NCI-H1694 (cell line): ENCODE data around the gene BTG4.

Experiments
- DNase-seq: peaks from one replicate; lab custom pipeline; 2025; lab: John Stamatoyannopoulos, UW

Gene BTG4

DNA sequence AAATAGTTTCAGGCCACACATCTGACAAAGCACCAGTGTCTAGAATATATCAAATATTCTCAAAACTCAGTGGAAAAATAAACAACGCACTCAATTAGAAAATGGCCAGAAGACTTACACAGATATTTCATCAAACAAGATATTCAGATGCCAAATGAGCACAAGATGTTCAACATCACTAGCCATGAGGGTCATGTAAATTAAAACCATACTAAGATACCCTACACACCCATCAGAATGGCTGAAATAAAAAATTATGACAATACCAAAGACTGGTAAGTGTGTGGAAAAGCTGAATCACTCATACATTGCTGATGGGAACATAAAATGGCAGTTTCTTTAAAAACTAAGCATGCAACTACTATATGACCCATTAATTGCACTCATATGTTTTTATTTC, 21.7 kb downstream of the BTG4 start:
- DNase-seq, result no peak

GRCh38 chr11:111483431-111483830, 28.8 kb downstream of the BTG4 start:
- DNase-seq, result no peak

DNA sequence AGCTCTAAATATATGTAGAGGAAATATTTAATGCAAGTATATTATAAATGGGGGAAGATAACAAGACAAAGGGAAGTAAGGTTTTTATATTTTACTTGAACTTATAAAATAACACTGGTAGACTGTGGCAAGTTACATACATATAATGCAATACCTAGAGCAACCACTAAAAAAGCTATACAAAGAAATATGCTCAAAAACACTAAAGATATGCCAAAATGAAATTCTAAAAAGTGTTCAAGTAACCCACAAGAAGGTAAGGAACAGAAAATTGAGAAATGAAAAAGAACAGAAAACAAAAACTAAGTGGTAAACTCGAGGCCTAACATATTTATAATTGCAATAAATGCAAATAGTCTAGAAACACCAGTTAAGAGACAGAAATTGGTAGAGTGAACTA, 32.5 kb downstream of the BTG4 start:
- no peak for DNase-seq

DNA sequence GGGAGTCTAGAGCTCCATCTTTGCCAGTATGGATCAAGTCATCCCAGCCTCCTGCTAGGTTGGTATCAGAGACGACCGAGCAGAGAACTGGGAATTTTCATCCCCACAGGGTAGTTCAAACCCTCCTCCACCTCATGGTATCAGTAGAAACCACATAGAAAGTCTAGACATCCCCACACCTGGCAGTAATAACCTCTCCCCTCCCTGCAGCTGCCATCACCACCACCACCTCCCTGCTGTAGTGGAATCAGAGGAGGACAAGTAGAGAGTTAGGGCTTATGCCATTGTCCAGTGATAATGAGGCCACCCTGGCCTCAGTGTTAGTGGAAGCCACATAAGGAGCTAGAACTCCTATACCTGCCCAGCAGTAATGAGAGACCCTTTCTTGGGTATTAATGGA, 34.3 kb downstream of the BTG4 start:
- no peak for DNase-seq

DNA sequence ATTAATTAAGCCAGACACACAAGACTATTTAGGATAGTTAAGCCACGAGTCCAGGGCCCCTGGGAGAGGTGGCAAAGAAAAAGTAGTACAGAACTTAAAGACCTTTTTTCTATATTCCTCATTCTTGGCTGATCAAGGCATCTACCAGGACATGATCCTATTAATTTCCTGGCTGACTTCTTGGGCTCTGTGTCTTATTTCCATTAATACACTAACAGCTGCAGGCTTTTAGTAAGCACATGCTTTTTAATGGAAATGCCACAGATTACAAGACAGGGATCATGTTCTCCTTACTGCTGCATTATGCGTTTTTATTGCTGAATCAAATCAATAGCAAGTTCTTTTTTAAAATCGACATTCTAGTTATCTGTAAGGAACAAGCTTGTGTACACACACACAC, 35.2 kb downstream of the BTG4 start:
- DNase-seq, result no peak

- DNase-seq, result no peak
Measured at GRCh38 chr11:111476366-111476765, 35.8 kb downstream of the BTG4 start.

- no peak for DNase-seq
Measured at GRCh38 chr11:111474432-111474831, 37.8 kb downstream of the BTG4 start.

DNA sequence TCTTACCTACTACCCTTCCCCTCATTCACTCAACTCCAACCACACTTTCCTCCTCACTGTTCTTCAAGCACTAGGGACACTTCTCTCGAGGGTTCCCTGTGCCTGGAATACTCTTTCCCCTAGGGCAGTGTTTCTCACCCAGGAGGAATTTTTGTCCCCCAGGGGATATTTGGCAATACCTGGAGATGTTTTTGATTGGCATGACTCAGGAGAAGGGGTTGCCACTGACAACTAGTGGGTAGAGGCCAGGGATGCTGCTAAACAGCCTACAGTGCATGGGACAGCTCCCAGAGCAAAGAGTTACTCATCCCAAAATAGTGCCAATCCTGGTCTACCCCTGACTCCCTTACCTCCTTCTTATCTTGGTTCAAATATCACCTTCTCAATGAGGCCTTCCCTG, 40.0 kb downstream of the BTG4 start:
- no peak for DNase-seq

DNA sequence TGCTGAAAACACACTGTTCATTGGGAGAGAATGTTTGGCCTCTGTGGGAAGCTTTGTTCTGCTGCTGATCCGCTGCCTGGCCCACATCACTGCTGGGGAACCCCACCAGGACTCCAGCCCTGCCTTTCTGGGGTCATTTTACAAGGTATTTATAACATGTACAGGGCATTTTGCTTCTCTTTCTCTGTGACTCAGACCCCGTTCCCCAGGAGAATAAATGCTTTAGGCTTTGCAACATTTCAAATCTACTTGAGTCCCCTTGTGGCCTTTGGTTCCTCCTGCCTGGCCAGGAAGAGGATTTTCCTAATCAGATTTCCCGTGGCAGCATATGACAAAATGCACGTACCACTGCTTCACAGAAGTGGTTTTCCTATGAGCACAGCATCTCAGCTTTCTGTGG, 43.0 kb downstream of the BTG4 start:
- DNase-seq, result no peak

GRCh38 chr11:111466615-111467014, 45.6 kb downstream of the BTG4 start:
- no peak for DNase-seq

DNA sequence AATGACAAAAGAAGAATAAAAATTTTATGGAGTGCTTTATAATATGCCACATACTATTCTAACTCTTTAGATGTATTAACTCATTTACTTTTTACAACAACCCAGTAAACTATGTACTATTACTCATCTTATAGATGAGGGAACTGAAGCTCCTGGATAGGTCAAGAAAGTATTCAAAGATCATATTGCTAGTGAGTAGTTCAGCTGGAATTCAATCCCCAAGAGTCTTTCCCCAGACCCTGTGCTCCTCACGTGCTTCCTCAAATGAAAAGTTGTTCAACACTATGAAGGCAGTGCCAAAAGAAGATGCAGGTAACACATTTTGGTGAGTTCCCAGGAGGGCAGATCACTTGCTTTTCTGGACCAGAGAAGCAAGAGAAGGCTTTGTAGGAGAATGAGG, 46.8 kb downstream of the BTG4 start:
- no peak for DNase-seq

DNA sequence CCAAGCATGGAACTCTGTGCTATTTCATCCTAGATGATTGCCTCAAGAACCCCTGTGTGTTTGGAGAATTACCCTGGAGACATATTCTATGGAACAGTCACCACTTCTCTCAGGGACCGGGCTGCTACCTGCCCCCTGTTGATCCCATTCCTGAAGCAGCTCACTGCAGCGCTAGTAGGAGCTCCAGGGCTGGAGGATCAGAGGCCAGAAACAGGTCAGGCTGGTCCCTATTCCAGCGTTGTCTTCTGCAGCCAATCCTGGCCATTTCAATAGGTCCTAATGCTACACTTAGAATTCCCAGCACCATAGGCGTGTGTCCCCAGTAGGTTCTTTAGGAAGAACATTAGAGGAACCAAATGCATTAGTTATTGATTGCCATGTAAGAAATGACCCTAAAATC, 48.9 kb downstream of the BTG4 start:
- DNase-seq, result no peak

- no peak for DNase-seq
Measured at GRCh38 chr11:111462329-111462728, 49.9 kb downstream of the BTG4 start.

- no peak for DNase-seq
Measured at GRCh38 chr11:111461460-111462235, 50.5 kb downstream of the BTG4 start.

DNA sequence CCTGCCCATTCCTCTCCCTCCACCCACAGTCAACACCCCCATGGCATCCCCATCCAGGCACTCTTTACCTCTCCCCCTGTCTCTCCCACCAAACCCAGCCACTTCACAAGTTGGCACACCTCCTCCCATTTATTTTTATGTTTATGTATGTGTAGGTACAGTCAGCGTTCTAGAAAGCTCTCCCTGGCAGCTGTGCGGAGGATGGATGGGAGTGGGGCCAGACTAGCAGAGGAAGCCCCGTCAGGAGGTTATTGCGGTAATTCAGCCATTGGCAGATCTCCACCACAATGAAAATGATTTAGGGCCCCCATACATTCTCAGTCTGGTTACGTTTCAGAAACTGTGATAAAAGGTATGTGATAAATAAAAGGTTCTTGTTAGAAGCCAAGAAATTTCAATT, 51.3 kb downstream of the BTG4 start:
- no peak for DNase-seq

DNA sequence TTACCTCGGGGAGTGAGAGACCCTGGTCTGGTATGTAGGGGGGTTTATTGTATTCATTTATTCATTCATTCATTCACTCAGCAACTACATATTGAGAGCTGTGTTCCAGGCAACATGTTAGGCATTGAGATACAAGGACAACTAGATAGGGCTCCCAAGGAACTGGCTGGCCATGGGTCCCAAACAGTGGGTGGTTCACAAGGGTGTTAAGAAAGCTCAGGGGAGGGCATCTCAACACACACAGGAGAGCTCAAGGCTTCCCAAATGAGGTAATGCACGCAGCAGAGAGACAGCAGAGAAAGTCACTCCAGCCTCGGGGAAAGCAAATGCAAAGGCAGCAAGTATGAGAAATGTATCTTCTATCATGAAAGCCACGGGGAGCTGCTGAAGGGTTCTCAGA, 51.8 kb downstream of the BTG4 start:
- no peak for DNase-seq

GRCh38 chr11:111459506-111460270, 52.5 kb downstream of the BTG4 start:
- no peak for DNase-seq

DNA sequence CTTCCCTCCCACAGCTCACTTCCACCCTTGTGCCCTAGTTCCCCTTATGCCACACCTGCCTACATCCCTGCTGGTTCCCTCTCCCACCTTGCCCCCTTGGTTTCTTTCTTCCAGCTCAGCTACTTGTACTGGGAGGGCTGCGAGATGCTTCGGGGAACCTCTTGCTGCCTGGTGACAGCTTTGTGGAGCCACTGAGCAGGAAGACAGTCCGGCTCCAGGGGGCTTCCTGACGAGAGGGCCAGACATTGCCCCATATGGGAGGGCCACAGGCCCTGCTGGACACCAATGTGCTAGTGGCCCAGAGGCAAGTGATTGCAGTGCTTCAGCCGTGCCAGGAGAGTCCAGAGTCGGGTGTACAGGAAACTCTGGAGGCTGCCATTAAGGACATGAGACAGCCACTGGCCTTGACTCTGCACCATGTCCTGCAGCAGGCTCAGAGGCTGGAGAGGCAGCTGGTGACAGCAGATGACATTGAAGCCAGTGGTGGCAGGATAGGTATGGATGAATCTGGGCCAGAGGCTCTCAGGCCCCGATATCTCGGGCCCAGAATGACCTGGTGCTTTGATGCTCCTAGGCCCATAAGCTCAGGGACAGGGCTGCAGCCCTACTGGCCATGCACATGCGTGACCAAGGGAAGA, 54.3 kb downstream of the BTG4 start:
- no peak for DNase-seq

DNA sequence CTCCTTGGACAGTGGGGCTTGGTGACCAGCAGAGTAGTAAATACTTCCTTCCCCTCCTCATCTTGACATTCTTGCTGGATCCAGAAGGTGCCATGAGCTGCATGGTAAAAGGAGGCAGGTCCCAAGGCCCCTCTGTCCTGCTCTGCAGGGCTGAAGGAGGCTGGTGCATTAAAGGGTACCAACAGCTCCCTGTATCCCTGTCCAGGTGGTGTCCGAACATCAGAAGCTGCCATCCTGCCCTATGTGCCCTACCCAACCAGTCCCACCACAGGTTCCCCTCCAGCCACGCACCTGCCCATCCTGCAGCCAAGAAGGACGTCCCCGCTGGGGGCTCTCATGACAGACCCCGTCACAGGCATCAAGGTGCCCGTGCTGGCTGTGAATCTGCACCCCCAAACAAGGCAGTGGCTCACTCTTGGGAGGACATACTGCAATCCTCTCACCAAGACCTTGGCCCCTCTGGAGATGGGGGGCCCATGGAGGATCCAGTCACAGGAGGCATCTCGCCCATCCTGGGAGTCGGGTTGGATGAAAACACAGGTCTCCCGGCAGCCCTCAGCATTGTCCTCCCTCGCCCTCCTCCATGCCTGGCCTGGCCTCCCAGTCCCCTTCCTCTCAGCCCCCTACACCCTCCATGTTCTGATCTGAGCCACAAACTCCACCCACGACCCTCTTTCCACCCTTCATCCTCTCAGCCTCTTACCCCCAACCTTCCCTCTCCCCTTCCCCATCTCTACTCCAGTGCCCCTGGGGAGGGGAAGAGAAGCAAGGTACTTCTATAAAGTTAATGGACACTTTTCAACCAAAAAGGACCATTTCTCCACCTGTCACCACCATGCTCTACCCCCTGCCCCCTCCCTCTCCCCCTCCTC, 55.1 kb downstream of the BTG4 start:
- DNase-seq, result no peak

GRCh38 chr11:111456086-111456858, 55.9 kb downstream of the BTG4 start:
- DNase-seq, result no peak

DNA sequence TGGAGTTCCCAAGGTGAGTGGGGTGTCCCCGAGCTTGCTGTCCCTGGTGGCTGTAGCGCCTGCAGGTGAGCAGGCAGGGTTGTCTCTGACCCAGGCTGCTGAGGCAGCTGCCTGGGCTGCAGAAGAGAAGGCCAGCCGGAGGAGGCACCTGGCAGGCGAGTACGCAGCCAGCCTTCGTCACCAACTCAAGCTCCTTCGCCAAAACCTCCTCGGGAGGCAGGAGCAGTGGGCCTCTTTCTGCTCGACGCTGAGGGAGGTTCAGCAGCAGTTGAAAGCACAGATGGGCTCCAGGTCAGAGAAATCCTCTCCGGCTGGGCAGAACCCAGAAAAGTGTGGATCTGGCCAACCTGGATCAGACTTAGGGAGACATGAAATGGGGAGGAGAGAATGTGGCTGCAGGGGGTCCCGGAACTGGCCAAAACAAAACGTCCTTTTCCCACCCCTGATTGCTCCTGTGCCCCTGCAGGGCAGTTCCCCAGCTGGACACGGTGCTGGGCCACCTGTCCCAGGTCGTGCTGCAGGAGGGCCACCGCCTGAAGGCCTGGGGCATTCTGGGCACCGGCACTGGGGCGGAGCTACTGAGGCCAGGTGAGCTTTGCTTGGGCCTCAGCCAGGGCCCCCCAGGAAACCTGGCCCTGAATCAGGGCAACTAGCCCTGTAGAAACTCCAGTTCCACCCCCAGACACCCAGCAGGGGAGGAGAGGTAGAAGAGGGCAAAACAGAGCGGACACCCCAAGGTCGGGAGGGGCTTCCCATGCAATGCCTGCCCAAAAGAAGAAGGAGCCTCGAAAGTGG, 56.7 kb downstream of the BTG4 start:
- no peak for DNase-seq
